Tibial artery (tissue), 4 donors: Measurements from ENCODE around the gene CKB.
A peak's percentile ranks its signal among the peaks of the same experiment; 100 is the strongest.

Experiments used
- DNase-seq, 2 donors: peaks; one replicate each; pipeline ENCODE4 v3.0.0-alpha.2; 2019
- H3K27ac ChIP-seq, 2 donors: fragments of 200-600 bp; sonication (generic) in 1 of 2; 1 replicate in 1 of 2; 2 replicates in 1 of 2; pipeline ENCODE4 v1.5.1; 2018 to 2019; ENCODE audit warnings: mild to moderate bottlenecking in 1 of 2
- H3K27me3 ChIP-seq, 2 donors: fragments of 200-600 bp; sonication (generic) in 1 of 2; one replicate each; pipeline versions ENCODE4 v1.5.1 to v1.6.0; 2016 to 2019
- H3K36me3 ChIP-seq, 3 donors: fragments of 200-600 bp; sonication (generic) in 2 of 3; one replicate each; pipeline ENCODE4 v1.5.1; 2016 to 2019; ENCODE audit warnings: mild to moderate bottlenecking in 2 of 3
- H3K4me1 ChIP-seq, 4 donors: fragments of 200-600 bp; sonication (generic) in 2 of 4; 1 replicate in 3 of 4; 2 replicates in 1 of 4; pipeline ENCODE4 v1.5.1; 2016 to 2019
- H3K4me3 ChIP-seq, 2 donors: fragments of 200-600 bp; sonication (generic) in 1 of 2; 1 replicate in 1 of 2; 2 replicates in 1 of 2; pipeline ENCODE4 v1.5.1; 2018 to 2019; ENCODE audit warnings: mild to moderate bottlenecking in 2 of 2
- H3K9me3 ChIP-seq, 3 donors: fragments of 200-600 bp; sonication (generic) in 1 of 3; one replicate each; pipeline ENCODE4 v1.5.1; 2016 to 2019
- intact Hi-C: fragments of 100-400 bp; cut with DNase I; formaldehyde crosslinking; loops from one replicate; pipeline ENCODE4 v1.15.0; 2023; ENCODE audit warnings: low total_unique reads
- TF ChIP-seq, protein P1 (sequence below), 2 experiments: fragments of 200-600 bp in 1 of 2; fragments of 450-650 bp in 1 of 2; IDR thresholded peaks; one replicate each; pipeline ENCODE4 v1.5.1; 2017 to 2019; ENCODE audit warnings: antibody characterized with exemption in 2 of 2, mild to moderate bottlenecking in 1 of 2, moderate library complexity in 1 of 2

The CKB gene

DNA sequence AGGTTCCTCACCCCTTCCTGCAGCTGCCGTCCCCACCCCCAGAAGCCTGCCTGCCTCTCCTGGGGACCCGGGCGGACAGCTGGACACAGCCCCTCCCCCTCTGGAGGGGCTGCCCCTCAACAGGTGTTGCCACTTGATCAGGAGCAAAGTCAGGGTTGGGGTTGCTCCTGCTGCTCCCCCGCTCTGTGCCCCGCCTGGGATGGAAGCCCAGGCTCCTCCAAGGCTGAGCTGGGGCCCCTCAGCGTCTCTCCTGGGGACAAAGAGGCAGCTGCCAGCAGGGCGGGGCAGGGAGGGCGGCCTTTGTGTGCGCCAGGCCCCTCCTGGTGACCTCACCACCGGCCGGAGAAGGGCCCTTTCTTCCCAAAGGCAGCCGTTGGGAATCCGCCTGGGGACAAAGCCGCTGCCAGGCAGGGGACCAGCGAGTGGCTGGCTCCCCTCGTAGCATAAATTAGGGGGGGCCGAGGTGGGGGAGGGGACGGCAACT is 20.0 kb upstream of the CKB start:
- TF ChIP-seq, protein P1, sequence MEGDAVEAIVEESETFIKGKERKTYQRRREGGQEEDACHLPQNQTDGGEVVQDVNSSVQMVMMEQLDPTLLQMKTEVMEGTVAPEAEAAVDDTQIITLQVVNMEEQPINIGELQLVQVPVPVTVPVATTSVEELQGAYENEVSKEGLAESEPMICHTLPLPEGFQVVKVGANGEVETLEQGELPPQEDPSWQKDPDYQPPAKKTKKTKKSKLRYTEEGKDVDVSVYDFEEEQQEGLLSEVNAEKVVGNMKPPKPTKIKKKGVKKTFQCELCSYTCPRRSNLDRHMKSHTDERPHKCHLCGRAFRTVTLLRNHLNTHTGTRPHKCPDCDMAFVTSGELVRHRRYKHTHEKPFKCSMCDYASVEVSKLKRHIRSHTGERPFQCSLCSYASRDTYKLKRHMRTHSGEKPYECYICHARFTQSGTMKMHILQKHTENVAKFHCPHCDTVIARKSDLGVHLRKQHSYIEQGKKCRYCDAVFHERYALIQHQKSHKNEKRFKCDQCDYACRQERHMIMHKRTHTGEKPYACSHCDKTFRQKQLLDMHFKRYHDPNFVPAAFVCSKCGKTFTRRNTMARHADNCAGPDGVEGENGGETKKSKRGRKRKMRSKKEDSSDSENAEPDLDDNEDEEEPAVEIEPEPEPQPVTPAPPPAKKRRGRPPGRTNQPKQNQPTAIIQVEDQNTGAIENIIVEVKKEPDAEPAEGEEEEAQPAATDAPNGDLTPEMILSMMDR (IDR thresholded peaks at IDR 0.05), result no peak
- intact Hi-C loops, result loop anchor here (10.0 kb wide), 1 partner anchor 48 kb away; no protein-coding TSS in a partner anchor
- Histone ChIP-seq H3K27me3 (no peaks in the 10 kb centered on the region), H3K9me3 (no peaks in the 10 kb centered on the region), H3K36me3 (no peaks in the 10 kb centered on the region), H3K27ac (peak overlapping the region; percentile 83 to 86), H3K4me3 (no peak overlapping the region), H3K4me1 (peaks cover 0 to 84% (median 74%) of the 10 kb centered on the region in 4 donors)
- peak in 1 of 2 donors; percentile 91 for DNase-seq

DNA sequence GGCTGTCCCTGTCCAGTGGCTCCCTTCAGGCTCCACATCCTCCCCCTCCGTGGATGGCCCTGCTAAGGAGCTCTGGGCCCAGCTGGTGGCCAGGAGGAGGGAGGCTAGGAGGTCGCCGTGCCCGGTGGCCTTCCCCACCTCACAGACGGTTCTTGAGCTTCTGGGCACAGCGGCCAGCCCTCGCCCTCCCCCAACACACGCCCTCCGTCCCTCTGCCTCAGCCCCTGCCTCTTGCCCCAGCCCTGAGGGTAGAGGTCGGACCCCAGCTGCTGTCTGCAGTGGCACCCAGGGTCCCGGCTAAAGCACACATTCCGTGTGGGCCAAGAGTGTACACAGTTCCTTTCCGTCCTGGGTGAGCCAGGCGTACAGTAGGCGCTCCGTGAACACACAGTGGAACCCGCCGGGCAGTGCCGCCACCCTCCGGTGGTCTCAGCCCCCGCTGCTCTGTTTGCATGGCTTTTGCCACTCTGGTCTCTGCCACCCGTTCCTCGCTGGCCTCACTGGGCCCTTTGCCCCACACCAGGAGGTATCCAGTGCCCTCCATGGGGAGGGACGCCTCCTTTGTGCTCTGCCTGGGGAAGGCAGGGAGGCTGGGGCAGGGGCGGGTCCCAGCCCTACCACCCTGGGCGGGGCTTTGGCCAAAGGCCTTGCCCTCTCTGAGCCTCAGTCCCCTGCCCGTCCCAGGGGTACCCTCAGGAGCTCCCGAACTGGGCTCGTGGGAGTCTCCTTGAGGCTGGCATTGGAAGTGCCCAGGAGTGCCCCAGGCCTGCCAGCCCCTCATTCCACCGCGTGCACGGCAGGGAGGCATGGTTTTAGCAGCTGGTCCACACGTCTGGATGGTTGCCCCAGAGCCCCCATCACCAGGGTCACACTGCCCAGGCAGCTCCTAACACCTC is 19.3 kb upstream of the CKB start:
- no peak overlapping the region for H3K4me3 ChIP-seq

DNA sequence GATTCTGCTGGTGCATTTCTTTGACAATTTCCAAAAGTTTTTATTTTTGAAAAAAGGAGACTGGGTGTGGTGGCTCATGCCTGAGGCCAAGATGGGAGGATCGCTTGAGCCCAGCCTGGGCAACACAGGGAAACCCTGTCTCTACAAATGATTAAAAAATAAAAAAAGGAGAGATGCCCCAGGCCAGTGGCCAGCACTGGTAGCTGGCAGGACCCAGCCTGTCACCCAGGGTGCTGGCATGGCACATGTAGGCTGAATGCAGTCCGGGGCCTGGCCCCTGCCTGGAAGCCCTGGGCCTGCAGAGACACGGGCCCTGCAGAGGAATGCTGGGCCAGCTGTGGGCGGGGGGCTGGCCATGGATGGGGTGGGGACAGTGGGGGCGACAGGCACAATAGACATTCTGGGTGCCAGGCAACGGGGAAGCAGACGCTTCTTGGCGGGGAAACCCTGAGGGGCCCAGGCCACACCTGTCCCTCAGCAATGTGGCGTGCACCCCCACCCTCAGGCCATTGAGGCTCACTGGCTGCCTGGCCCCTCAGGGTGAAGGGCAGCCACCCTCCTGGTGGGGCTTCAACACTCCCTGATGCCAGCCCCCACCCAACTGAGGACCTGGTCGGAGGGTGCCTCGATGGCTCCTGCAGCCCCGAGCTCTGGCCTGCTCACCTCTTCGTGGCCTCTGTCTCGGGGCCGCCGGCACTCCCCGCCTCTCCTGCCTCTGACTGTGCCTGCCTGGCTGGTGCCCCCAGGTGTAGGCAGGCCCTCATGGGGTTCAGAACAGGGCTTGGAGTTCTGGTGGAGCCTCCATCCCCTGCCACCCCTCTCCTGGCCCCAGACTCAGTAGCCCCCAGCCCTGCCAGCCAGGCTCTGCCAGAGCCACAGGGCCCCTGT is 18.4 kb upstream of the CKB start:
- intact Hi-C loops, result loop anchor here (2.0 to 10.0 kb wide), 2 partner anchors 20 to 46 kb away; no protein-coding TSS in a partner anchor
- peaks cover 0 to 12% (median 0%) of the 10 kb centered on the region in 3 donors for H3K36me3 ChIP-seq
- no peak for DNase-seq
- H3K4me1 ChIP-seq, result peaks cover 0 to 72% (median 68%) of the 10 kb centered on the region in 4 donors
- no peaks in the 10 kb centered on the region for H3K27me3 ChIP-seq
- TF ChIP-seq, protein P1 (IDR thresholded peaks at IDR 0.05), result no peak
- H3K9me3 ChIP-seq, result no peaks in the 10 kb centered on the region
- peak overlapping the region; percentile 83 to 86 for H3K27ac ChIP-seq
- H3K4me3 ChIP-seq, result no peak overlapping the region

More for the DNA sequence above, 19.3 kb upstream of the CKB start:
- DNase-seq, result no peak
- H3K9me3 ChIP-seq, result no peaks in the 10 kb centered on the region
- intact Hi-C loops, result loop anchor here (2.0 to 10.0 kb wide), 2 partner anchors 21 to 47 kb away; no protein-coding TSS in a partner anchor
- peaks cover 0 to 3% (median 0%) of the 10 kb centered on the region in 3 donors for H3K36me3 ChIP-seq
- TF ChIP-seq, protein P1 (IDR thresholded peaks at IDR 0.05), result peak in 1 of 2 experiments; percentile 19
- H3K27me3 ChIP-seq, result no peaks in the 10 kb centered on the region
- H3K27ac ChIP-seq, result peak overlapping the region; percentile 83 to 86
- H3K4me1 ChIP-seq, result peaks cover 0 to 79% (median 73%) of the 10 kb centered on the region in 4 donors

DNA sequence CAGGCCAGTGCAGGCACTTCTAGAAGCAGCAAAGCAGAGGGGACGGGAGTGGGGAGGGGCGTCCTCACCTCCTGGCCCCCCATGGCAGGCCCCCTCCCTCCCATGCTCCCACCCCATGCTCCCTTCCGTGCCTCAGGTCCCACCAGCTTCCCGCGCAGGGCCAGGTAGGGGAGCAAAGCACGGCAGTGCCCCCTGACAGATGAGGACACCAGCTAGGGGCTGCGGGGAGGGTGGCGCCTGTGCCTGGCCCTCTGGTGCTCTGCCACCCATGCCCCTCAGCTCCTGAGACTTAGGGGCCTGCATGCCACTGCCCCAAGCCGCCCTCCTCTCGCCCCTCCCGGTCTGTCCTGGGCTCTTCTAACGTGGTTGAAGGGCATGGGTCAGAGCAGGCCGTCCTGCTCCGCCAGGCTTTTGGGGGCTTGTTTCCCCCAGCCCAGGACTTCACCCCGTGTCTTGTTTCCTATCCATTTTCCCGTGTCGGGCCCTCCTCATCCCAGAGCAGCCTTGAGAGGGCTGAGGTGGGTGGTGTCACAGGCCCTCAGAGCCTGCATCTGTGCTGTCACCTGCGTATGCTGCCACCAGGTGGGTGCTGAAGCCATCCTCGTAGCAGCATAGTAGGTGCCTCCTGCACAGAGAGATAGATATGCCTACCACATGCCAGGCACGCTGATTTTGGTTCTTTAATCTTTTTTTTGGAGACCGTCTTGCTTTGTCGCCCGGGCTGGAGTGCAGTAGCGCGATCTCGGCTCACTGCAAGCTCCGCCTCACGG is 16.6 kb upstream of the CKB start:
- TF ChIP-seq, protein P1 (IDR thresholded peaks at IDR 0.05), result no peak
- Histone ChIP-seq H3K9me3 (no peaks in the 10 kb centered on the region), H3K4me1 (peaks cover 0 to 78% (median 73%) of the 10 kb centered on the region in 4 donors), H3K36me3 (peaks cover 0 to 31% (median 0%) of the 10 kb centered on the region in 3 donors), H3K27me3 (no peaks in the 10 kb centered on the region), H3K27ac (peak overlapping the region; percentile 86), H3K4me3 (no peak overlapping the region)
- intact Hi-C loops, result no loop called here
- DNase-seq, result no peak
